ENCODE data around the gene ARHGAP1. TPM values are rescaled to one million over a fixed set of nuclear protein-coding genes. Genes with fewer than 3 reads are reported as not detected.

The ARHGAP1 gene
- total RNA-seq, 2 donors from 2014 or later = 106 to 159 TPM

- Histone ChIP-seq H3K36me3 (peaks cover 39% of the 10 kb centered on the region), H3K9me3 (no peaks in the 10 kb centered on the region), H3K27ac (peak overlapping the region; percentile 67 to 95), H3K4me1 (ENCODE audit: control insufficient read depth in 1 of 2, low read depth in 2 of 2) (peaks cover 68 to 78% of the 10 kb centered on the region in 2 donors), H3K4me3 (peak overlapping the region; percentile 92), H3K27me3 (replicated peaks; ENCODE audit: insufficient read depth) (no peaks in the 10 kb centered on the region)
- DNase-seq (ENCODE audit: low spot score) (no peak), ATAC-seq (ENCODE audit: insufficient number of reproducible peaks, low FRiP score, low read depth) (no peak)
- no peak for TF ChIP-seq CTCF (IDR thresholded peaks at IDR 0.05)
Measured at GRCh38 chr11:46697303-46697702, 3.1 kb downstream of the ARHGAP1 start.

- Histone ChIP-seq H3K36me3 (peaks cover 46% of the 10 kb centered on the region), H3K4me3 (peak overlapping the region; percentile 92), H3K27me3 (replicated peaks; ENCODE audit: insufficient read depth) (no peaks in the 10 kb centered on the region), H3K27ac (peak overlapping the region; percentile 67 to 95), H3K4me1 (ENCODE audit: control insufficient read depth in 1 of 2, low read depth in 2 of 2) (peaks cover 58 to 67% of the 10 kb centered on the region in 2 donors), H3K9me3 (no peaks in the 10 kb centered on the region)
- no peak for ATAC-seq (ENCODE audit: insufficient number of reproducible peaks, low FRiP score, low read depth)
- no peak for DNase-seq (ENCODE audit: low spot score)
- TF ChIP-seq CTCF (IDR thresholded peaks at IDR 0.05) = no peak
Measured at GRCh38 chr11:46696212-46696558, 4.2 kb downstream of the ARHGAP1 start.

GRCh38 chr11:46695345-46696211 is 4.8 kb downstream of the ARHGAP1 start:
- peak overlapping the region; percentile 67 to 95 for H3K27ac ChIP-seq
- TF ChIP-seq CTCF (IDR thresholded peaks at IDR 0.05) = no peak
- peaks cover 58 to 67% of the 10 kb centered on the region in 2 donors for H3K4me1 ChIP-seq (ENCODE audit: control insufficient read depth in 1 of 2, low read depth in 2 of 2)
- H3K36me3 ChIP-seq = peaks cover 51% of the 10 kb centered on the region
- DNase-seq (ENCODE audit: low spot score) (no peak), ATAC-seq (ENCODE audit: insufficient number of reproducible peaks, low FRiP score, low read depth) (no peak)
- no peaks in the 10 kb centered on the region for H3K27me3 ChIP-seq (replicated peaks; ENCODE audit: insufficient read depth)
- no peaks in the 10 kb centered on the region for H3K9me3 ChIP-seq
- peak overlapping the region; percentile 92 for H3K4me3 ChIP-seq

GRCh38 chr11:46694607-46695006 is 5.8 kb downstream of the ARHGAP1 start:
- Histone ChIP-seq H3K27ac (peak overlapping the region; percentile 77 to 95), H3K4me3 (no peak overlapping the region), H3K4me1 (ENCODE audit: control insufficient read depth in 1 of 2, low read depth in 2 of 2) (peaks cover 58 to 65% of the 10 kb centered on the region in 2 donors), H3K27me3 (replicated peaks; ENCODE audit: insufficient read depth) (no peaks in the 10 kb centered on the region), H3K9me3 (no peaks in the 10 kb centered on the region), H3K36me3 (peaks cover 55% of the 10 kb centered on the region)
- DNase-seq (ENCODE audit: low spot score) (no peak), ATAC-seq (ENCODE audit: insufficient number of reproducible peaks, low FRiP score, low read depth) (no peak)
- TF ChIP-seq CTCF (IDR thresholded peaks at IDR 0.05) = no peak

GRCh38 chr11:46694072-46694471 is 6.3 kb downstream of the ARHGAP1 start:
- DNase-seq (ENCODE audit: low spot score) = no peak
- Histone ChIP-seq H3K4me1 (ENCODE audit: control insufficient read depth in 1 of 2, low read depth in 2 of 2) (peaks cover 53 to 60% of the 10 kb centered on the region in 2 donors), H3K9me3 (no peaks in the 10 kb centered on the region), H3K4me3 (peak overlapping the region; percentile 15), H3K36me3 (peaks cover 57% of the 10 kb centered on the region), H3K27ac (peak overlapping the region; percentile 77 to 95), H3K27me3 (replicated peaks; ENCODE audit: insufficient read depth) (no peaks in the 10 kb centered on the region)
- ATAC-seq (ENCODE audit: insufficient number of reproducible peaks, low FRiP score, low read depth) = no peak
- no peak for TF ChIP-seq CTCF (IDR thresholded peaks at IDR 0.05)
